GM12801 (cell line): ENCODE measurements around the gene RHOH.

Source experiments
- CTCF ChIP-seq: IDR thresholded peaks from one replicate; pipeline ENCODE4 v1.5.1; 2011; ENCODE audit warnings: control low read depth; ENCODE audit not compliant: insufficient read length; ENCODE audit errors: extremely low read depth

RHOH gene

GRCh38 chr4:40285692-40286091, 88.9 kb downstream of the RHOH start:
- no peak for TF ChIP-seq CTCF

GRCh38 chr4:40288566-40288965, 91.7 kb downstream of the RHOH start:
- no peak for TF ChIP-seq CTCF

GRCh38 chr4:40289366-40290188, 92.7 kb downstream of the RHOH start:
- TF ChIP-seq CTCF: no peak

GRCh38 chr4:40292313-40292759, 95.5 kb downstream of the RHOH start:
- TF ChIP-seq CTCF: no peak

- no peak for TF ChIP-seq CTCF
Observed at GRCh38 chr4:40294339-40294738, 97.5 kb downstream of the RHOH start.

- TF ChIP-seq CTCF: no peak
Observed at GRCh38 chr4:40295572-40295971, 98.7 kb downstream of the RHOH start.
